Measurements from ENCODE around the gene NCOA1. TPM values are rescaled to one million over a fixed set of nuclear protein-coding genes. Genes with fewer than 3 reads are reported as not detected.

NCOA1 gene
- total RNA-seq, 2 experiments from 2014 or later, result 24.4 to 26.2 TPM

- H3K27ac Mint-ChIP-seq, result no peak overlapping the region
- DNase-seq (no peak), ATAC-seq (no peak)
- H3K4me3 Mint-ChIP-seq, result no peak overlapping the region
- H3K36me3 Mint-ChIP-seq, result peaks cover 21% of the 10 kb centered on the region
- CTCF ChIA-PET, result no interaction called here
- no peaks in the 10 kb centered on the region for H3K27me3 Mint-ChIP-seq
- peaks cover 9% of the 10 kb centered on the region for H3K4me1 Mint-ChIP-seq
- H3K9me3 Mint-ChIP-seq (ENCODE audit: low read depth), result no peaks in the 10 kb centered on the region
Observed at GRCh38 chr2:24763843-24764242, 272.8 kb downstream of the NCOA1 start.

DNA sequence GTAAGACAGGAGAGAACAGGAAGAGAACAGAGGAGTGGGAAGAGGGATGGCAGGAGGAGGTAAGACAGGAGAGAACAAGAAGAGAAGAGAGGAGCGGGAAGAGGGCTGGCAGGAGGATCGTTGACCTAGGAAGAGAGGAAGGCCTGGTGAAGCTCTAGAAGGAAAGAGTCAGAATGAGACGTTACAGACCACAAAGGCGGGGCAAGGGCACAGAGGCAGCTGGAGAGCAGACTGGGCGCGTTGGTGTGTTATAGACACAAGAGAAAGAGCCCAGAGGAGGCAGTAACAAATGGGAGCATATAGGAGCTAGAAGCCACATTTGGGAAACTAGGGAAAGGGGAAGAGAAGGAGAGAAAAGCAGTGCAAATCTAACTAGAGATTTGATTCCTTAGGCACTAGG, 275.6 kb downstream of the NCOA1 start:
- CTCF ChIA-PET, result interaction anchor here (1.2 kb wide), 1 partner anchor 280 kb away, joined by 3 read pairs; no protein-coding TSS in a partner anchor
- Mint-ChIP-seq H3K9me3 (ENCODE audit: low read depth) (no peaks in the 10 kb centered on the region), H3K27ac (no peak overlapping the region), H3K36me3 (peaks cover 22% of the 10 kb centered on the region), H3K27me3 (no peaks in the 10 kb centered on the region), H3K4me3 (no peak overlapping the region), H3K4me1 (peaks cover 9% of the 10 kb centered on the region)
- DNase-seq (peak; percentile 53), ATAC-seq (peak; percentile 66)

DNA sequence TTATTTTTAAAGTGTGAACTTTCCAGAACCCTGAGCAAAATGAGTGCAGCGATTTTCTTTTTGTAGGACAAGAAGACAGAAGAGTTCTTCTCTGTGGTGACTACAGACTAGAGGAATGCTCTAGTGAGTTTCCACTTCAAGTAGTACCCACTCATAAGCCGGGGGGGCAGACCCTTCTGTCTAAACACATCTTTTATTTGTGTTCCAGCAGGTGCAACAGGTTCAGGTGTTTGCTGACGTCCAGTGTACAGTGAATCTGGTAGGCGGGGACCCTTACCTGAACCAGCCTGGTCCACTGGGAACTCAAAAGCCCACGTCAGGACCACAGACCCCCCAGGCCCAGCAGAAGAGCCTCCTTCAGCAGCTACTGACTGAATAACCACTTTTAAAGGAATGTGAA, 277.0 kb downstream of the NCOA1 start:
- Mint-ChIP-seq H3K27ac (no peak overlapping the region), H3K4me1 (peaks cover 9% of the 10 kb centered on the region), H3K4me3 (no peak overlapping the region), H3K36me3 (peaks cover 22% of the 10 kb centered on the region), H3K9me3 (ENCODE audit: low read depth) (no peaks in the 10 kb centered on the region), H3K27me3 (no peaks in the 10 kb centered on the region)
- CTCF ChIA-PET, result no interaction called here
- ATAC-seq (no peak), DNase-seq (no peak)

DNA sequence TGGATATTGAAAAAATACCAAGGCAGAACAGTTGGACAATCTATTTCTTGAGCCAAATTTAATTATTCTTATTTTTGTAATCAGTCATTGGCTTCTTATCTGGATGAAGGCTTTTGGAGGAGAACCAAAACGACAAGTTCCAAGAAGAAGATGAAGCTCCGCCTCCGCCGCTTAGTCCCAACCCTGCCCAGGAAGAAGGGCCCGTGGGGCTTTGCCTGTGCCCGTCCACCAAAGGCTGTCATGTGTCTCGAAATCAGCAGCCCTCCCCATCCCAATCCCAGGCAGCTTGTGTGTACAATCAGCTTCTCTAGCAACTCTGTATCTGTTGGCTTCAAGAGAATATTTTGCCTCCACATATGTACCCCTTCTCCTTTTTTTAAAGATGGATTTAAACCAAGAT, 277.5 kb downstream of the NCOA1 start:
- Mint-ChIP-seq H3K9me3 (ENCODE audit: low read depth) (no peaks in the 10 kb centered on the region), H3K27me3 (no peaks in the 10 kb centered on the region), H3K27ac (no peak overlapping the region), H3K36me3 (peaks cover 22% of the 10 kb centered on the region), H3K4me3 (no peak overlapping the region), H3K4me1 (peaks cover 9% of the 10 kb centered on the region)
- no peak for ATAC-seq
- DNase-seq, result no peak
- CTCF ChIA-PET, result no interaction called here

- peaks cover 15% of the 10 kb centered on the region for H3K36me3 Mint-ChIP-seq
- DNase-seq (no peak), ATAC-seq (no peak)
- no peak overlapping the region for H3K27ac Mint-ChIP-seq
- H3K27me3 Mint-ChIP-seq, result no peaks in the 10 kb centered on the region
- H3K4me1 Mint-ChIP-seq, result peaks cover 9% of the 10 kb centered on the region
- H3K9me3 Mint-ChIP-seq (ENCODE audit: low read depth), result no peaks in the 10 kb centered on the region
- CTCF ChIA-PET, result no interaction called here
- no peak overlapping the region for H3K4me3 Mint-ChIP-seq
Observed at GRCh38 chr2:24771061-24771460, 280.0 kb downstream of the NCOA1 start.

DNA sequence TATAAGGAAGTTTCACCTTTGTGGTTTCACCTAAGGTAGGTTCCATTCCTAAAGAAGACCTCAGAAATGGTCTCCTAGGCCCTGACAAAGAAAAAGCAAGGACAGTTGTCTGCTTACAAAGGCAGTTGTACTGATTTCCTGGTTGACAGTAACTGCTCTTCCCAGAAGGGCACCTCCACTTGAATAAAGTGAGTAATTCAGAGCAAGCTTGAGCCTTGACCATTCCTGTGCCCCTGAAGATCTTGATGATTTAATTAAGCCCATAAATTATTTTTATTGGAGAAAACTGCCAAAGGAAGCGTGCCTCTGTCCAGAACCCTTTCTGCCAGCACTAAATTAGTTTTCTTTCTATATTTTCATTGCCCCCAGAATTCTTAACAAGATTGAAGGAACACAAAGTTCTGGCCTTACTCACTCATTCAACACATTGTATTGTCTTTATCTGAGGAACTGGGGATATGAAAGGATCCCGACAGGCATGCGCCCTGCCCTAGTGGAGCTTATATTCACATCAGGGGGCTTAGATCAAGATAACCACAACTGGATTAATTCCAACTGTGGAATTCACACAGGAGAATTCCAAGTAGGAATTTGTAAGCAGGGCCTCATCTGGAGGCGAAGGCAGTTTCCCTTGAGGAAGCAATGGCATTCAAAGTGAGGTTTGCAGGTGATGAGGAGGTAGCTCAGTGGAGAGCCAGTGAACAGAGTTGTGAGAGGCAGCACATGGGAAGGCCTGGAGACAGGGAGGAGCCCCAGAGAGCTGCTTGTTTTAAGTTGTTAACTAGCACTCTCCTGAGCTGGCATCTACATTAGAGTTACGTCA, 280.9 kb downstream of the NCOA1 start:
- Mint-ChIP-seq H3K36me3 (peaks cover 11% of the 10 kb centered on the region), H3K4me1 (peaks cover under 1% of the 10 kb centered on the region), H3K9me3 (ENCODE audit: low read depth) (no peaks in the 10 kb centered on the region), H3K27ac (no peak overlapping the region), H3K4me3 (no peak overlapping the region), H3K27me3 (peaks cover 5% of the 10 kb centered on the region)
- CTCF ChIA-PET, result no interaction called here
- ATAC-seq, result no peak
- no peak for DNase-seq

GRCh38 chr2:24774373-24774772, 283.3 kb downstream of the NCOA1 start:
- Mint-ChIP-seq H3K27me3 (peaks cover 9% of the 10 kb centered on the region), H3K4me1 (no peaks in the 10 kb centered on the region), H3K9me3 (ENCODE audit: low read depth) (no peaks in the 10 kb centered on the region), H3K4me3 (no peak overlapping the region), H3K27ac (no peak overlapping the region), H3K36me3 (peaks cover 6% of the 10 kb centered on the region)
- ATAC-seq (no peak), DNase-seq (no peak)
- CTCF ChIA-PET, result no interaction called here

DNA sequence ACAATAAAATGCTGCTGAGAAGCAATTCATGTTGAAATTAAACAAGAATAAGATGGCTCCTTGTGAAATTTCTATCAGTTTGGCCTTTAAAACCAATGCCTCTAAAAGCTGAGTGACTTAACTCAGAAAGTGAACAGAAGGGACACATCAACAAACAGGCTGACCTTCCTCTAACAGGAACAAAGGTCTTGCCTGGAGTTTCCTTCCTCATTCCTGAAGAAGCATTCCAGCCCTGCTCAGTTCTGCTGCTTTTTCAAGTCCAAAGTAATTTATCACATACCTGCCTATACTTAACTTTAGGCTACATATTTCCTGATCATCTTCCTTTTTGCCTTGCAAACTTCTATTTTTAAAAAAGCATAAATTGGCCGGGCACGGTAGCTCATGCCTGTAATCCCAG, 288.1 kb downstream of the NCOA1 start:
- DNase-seq, result no peak

DNA sequence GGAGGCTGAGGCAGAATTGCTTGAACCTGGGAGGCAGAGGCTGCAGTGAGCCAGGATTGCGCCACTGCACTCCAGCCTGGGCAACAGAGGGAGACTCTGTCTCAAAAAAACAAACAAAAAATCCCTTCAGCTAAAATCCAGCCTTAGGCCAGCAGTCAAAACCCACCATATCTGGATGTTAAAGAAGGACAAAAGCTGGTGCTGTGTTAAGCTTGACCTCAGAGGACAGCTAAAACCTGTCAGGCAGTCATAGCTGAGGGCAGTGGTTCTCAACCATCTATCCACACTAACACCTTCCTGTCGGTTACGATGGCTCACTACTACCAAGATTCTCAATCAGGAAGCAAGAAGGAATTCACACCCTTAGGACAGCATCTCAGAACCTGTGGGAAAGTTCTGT, 292.6 kb downstream of the NCOA1 start:
- Mint-ChIP-seq H3K36me3 (no peaks in the 10 kb centered on the region), H3K9me3 (ENCODE audit: low read depth) (no peaks in the 10 kb centered on the region), H3K27me3 (no peaks in the 10 kb centered on the region), H3K4me3 (no peak overlapping the region), H3K4me1 (no peaks in the 10 kb centered on the region), H3K27ac (no peak overlapping the region)
- CTCF ChIA-PET, result interaction anchor here (1.6 kb wide), 1 partner anchor 9 kb away, joined by 5 read pairs; the partner anchor contains the start of genes CENPO and PTRHD1
- DNase-seq, result no peak
- no peak for ATAC-seq

More for the DNA sequence above, 288.1 kb downstream of the NCOA1 start:
- CTCF ChIA-PET, result no interaction called here
- no peak for ATAC-seq
- Mint-ChIP-seq H3K9me3 (ENCODE audit: low read depth) (no peaks in the 10 kb centered on the region), H3K4me1 (no peaks in the 10 kb centered on the region), H3K36me3 (no peaks in the 10 kb centered on the region), H3K4me3 (no peak overlapping the region), H3K27ac (no peak overlapping the region), H3K27me3 (peaks cover 9% of the 10 kb centered on the region)

DNA sequence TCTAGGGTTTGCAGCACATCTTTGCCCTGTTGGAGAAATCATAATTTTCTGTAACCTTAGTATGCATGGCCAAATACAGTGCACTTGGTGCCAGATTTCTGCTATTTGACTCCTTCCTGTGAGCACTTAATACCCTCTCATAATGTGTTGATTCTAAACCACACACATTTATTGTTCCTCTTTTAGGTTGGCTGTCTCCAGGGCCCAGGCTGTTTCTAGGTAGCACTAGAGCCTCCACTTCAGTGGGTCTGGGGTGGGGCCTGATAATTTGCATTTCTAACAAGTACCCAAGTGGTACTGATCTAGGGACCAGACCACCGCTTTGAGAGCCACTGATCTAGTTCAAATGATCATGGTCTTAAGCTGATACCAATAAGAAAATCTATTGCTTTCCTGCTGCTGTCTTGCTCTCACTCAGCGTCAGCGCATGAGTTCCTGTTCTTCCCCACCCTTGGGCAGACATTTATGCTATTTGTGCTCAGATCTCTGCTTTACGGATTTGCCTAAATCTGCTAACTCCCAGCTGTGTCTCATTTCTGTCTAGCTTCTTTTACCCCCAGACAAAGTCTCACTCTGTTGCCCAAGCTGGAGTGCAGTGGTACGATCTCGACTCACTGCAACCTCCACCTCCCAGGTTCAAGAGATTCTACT, 294.7 kb downstream of the NCOA1 start:
- no peaks in the 10 kb centered on the region for H3K27me3 Mint-ChIP-seq
- H3K4me3 Mint-ChIP-seq, result no peak overlapping the region
- no peak for ATAC-seq
- CTCF ChIA-PET, result no interaction called here
- no peaks in the 10 kb centered on the region for H3K9me3 Mint-ChIP-seq (ENCODE audit: low read depth)
- no peak for DNase-seq
- no peaks in the 10 kb centered on the region for H3K36me3 Mint-ChIP-seq
- H3K4me1 Mint-ChIP-seq, result no peaks in the 10 kb centered on the region
- H3K27ac Mint-ChIP-seq, result no peak overlapping the region

DNA sequence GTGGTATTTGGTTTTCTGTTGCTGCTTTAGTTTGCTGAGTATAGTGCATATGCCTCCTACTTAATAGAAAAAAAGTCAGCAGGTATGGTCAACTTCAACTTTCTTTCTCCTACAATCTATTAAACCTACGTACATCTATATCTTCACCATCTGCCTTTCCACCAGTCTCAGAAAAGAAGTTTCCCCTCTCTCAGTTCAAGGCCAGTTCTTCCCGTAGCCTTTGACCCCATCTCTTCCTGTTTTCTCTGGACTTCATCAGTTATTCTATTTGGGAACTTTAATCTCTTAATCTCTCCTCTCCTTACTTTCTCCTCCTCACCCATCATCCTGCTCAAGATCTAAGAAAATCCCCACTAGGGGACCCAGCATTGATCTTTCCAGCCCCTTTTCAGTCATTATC, 296.5 kb downstream of the NCOA1 start:
- no peaks in the 10 kb centered on the region for H3K27me3 Mint-ChIP-seq
- H3K4me3 Mint-ChIP-seq, result no peak overlapping the region
- DNase-seq (no peak), ATAC-seq (no peak)
- CTCF ChIA-PET, result interaction anchor here (1.0 kb wide), 1 partner anchor 175 kb away, joined by 3 read pairs; no protein-coding TSS in a partner anchor
- no peaks in the 10 kb centered on the region for H3K36me3 Mint-ChIP-seq
- peaks cover 9% of the 10 kb centered on the region for H3K4me1 Mint-ChIP-seq
- H3K9me3 Mint-ChIP-seq (ENCODE audit: low read depth), result no peaks in the 10 kb centered on the region
- no peak overlapping the region for H3K27ac Mint-ChIP-seq

DNA sequence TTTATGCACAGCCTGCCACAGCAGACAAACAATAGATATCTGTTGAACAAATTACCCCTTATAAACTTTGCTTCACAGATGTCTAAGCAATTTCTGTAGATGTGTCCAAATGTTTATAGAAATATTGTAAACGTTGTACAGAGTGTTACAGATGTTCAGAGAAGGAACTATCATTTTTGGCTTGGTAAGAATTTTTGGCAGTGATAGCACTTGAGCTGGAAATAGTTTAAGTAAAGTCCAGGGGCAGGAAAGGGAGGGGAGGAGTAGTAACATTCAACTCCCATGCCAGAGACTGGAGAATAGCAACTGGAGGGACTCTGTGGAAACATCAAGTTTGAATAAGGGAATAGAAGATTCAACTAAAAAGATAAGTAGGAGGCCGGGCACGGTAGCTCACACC, 297.8 kb downstream of the NCOA1 start:
- H3K4me3 Mint-ChIP-seq, result no peak overlapping the region
- CTCF ChIA-PET, result no interaction called here

DNA sequence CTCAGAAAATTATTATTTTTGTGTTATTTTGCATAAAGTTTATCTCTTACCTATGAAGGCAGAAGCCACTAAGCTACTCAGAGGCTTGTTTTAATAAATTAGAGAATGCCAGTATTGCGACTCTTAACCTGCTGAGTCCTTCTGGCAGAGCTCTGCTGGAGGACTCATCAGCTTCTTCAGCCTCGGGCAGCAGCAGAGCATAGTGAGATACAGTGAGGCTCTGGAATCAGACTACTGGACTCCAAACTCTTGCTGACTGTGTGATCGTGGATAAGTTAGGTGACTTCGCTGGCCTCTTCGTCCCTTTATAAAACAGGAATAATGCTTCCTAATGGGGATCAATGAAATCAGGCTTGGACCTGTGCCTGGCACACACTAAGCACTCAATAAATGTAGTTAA, 300.4 kb downstream of the NCOA1 start:
- no peak overlapping the region for H3K27ac Mint-ChIP-seq
- ATAC-seq, result no peak
- H3K9me3 Mint-ChIP-seq (ENCODE audit: low read depth), result no peaks in the 10 kb centered on the region
- H3K4me3 Mint-ChIP-seq, result no peak overlapping the region
- CTCF ChIA-PET, result interaction anchor here (1.1 to 1.6 kb wide), 3 partner anchors 14 to 36 kb away, joined by 3 to 5 read pairs (median 4); no protein-coding TSS in a partner anchor
- no peaks in the 10 kb centered on the region for H3K27me3 Mint-ChIP-seq
- no peak for DNase-seq
- H3K36me3 Mint-ChIP-seq, result peaks cover 19% of the 10 kb centered on the region
- peaks cover 37% of the 10 kb centered on the region for H3K4me1 Mint-ChIP-seq

More for the DNA sequence above, 297.8 kb downstream of the NCOA1 start:
- peaks cover 12% of the 10 kb centered on the region for H3K4me1 Mint-ChIP-seq
- no peaks in the 10 kb centered on the region for H3K27me3 Mint-ChIP-seq
- H3K36me3 Mint-ChIP-seq, result peaks cover 2% of the 10 kb centered on the region
- no peaks in the 10 kb centered on the region for H3K9me3 Mint-ChIP-seq (ENCODE audit: low read depth)
- no peak for ATAC-seq
- H3K27ac Mint-ChIP-seq, result no peak overlapping the region
- DNase-seq, result no peak

DNA sequence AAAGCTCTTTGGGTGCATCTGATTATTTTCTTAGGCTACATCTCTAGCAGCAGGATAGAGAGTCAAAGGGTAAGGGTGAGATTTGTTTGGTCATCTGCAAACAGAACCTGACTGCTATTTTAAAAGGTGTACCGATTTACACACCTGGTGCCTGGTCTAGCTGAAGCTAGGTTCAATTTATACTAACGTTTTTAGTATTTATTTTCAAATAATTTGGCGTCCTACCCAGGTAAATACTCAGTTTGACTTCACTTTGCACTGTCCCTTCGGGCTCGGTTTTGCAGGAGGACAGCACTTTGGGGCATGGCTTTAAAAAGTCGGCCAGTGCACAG, 301.5 kb downstream of the NCOA1 start:
- no peaks in the 10 kb centered on the region for H3K9me3 Mint-ChIP-seq (ENCODE audit: low read depth)
- H3K36me3 Mint-ChIP-seq, result peaks cover 29% of the 10 kb centered on the region
- peak overlapping the region; percentile 99 for H3K27ac Mint-ChIP-seq
- CTCF ChIA-PET, result interaction anchor here (1.0 to 1.8 kb wide), 7 partner anchors 9 to 369 kb away, joined by 3 to 11 read pairs (median 4); no protein-coding TSS in a partner anchor
- DNase-seq, result no peak
- ATAC-seq, result no peak
- peak overlapping the region; percentile 97 for H3K4me3 Mint-ChIP-seq
- H3K27me3 Mint-ChIP-seq, result no peaks in the 10 kb centered on the region
- H3K4me1 Mint-ChIP-seq, result peaks cover 47% of the 10 kb centered on the region
